Kidney (tissue), 14 donors: Measurements from ENCODE around the gene TRAP1. TPM values are rescaled to one million over a fixed set of nuclear protein-coding genes. Genes with fewer than 3 reads are reported as not detected.

ENCODE experiments used
- DNase-seq, 5 donors: peaks; one replicate each; pipeline ENCODE4 v3.0.0-alpha.2; 2013 to 2020
- FAIRE-seq: peaks from 2 replicates; lab custom pipeline; 2012; peaks lifted over from hg19 to GRCh38; lab: Jason Lieb, UNC
- H3K27ac ChIP-seq, 2 donors: one replicate each; pipeline ENCODE4 v1.7.0; 2013; ENCODE audit warnings: low read depth in 2 of 2, low read length in 2 of 2, inconsistent platforms in 1 of 2
- H3K27me3 ChIP-seq: one replicate; pipeline ENCODE4 v1.7.1; 2013; ENCODE audit warnings: low read length, inconsistent platforms; ENCODE audit not compliant: control insufficient read depth, insufficient read depth
- H3K36me3 ChIP-seq, 3 donors: one replicate each; pipeline versions ENCODE4 v1.7.0 to v1.7.1; 2013; ENCODE audit warnings: low read length in 3 of 3, control low read depth in 1 of 3, inconsistent platforms in 1 of 3; ENCODE audit not compliant: insufficient read depth in 3 of 3, control insufficient read depth in 2 of 3
- H3K4me1 ChIP-seq, 3 donors: one replicate each; pipeline versions ENCODE4 v1.7.0 to v1.7.1; 2013; ENCODE audit warnings: low read length in 3 of 3, inconsistent platforms in 1 of 3, low read depth in 1 of 3; ENCODE audit not compliant: control insufficient read depth in 2 of 3, insufficient read depth in 2 of 3
- H3K4me3 ChIP-seq, 3 donors: one replicate each; pipeline versions ENCODE4 v1.7.0 to v1.8.1; 2013; ENCODE audit warnings: low read length in 3 of 3, control low read depth in 1 of 3, inconsistent platforms in 1 of 3
- H3K9ac ChIP-seq, 3 donors: one replicate each; pipeline versions ENCODE4 v1.7.0 to v1.7.1; 2013; ENCODE audit warnings: low read length in 3 of 3, control low read depth in 1 of 3, inconsistent platforms in 1 of 3
- H3K9me3 ChIP-seq, 3 donors: one replicate each; pipeline versions ENCODE4 v1.7.0 to v1.7.1; 2013; ENCODE audit warnings: low read length in 3 of 3, control low read depth in 1 of 3, inconsistent platforms in 1 of 3; ENCODE audit not compliant: control insufficient read depth in 2 of 3, insufficient read depth in 1 of 3
- CTCF ChIP-seq: IDR thresholded peaks from 3 replicates; pipeline ENCODE4 v1.5.1; 2012; ENCODE audit warnings: mild to moderate bottlenecking, moderate library complexity, borderline replicate concordance; ENCODE audit not compliant: insufficient read depth; ENCODE audit errors: extremely low read depth
- intact Hi-C: fragments of 100-400 bp; cut with DNase I; formaldehyde crosslinking; loops from one replicate; pipeline ENCODE4 v1.11.1; 2022
- polyA plus RNA-seq: library from polyadenylated mRNA; stranded (reverse); fragments of 350-450 nt; fragmentation: Illumina TruSeq; extraction: RNeasy Lipid Tissue Mini Kit (QIAGEN cat#74804); gene quantifications from one replicate; pipeline ENCODE4 v1.2.3, GENCODE V29; 2014; ENCODE audit warnings: low read depth, low replicate concordance; ENCODE audit not compliant: insufficient read depth
- total RNA-seq: library from RNA; stranded (reverse); fragmentation: NEBNext Ultra II Directional; extraction: Animal tissue kit (Norgen Biotek cat#: 25700); gene quantifications from one replicate; pipeline ENCODE4 v1.2.1, GENCODE V29; 2021
- donor health status: control.
- donor health status: control.
- donor health status: control.
- donor health status: control.
- donor health status: control.
- donor health status: DM: yes; HTN: yes; CAD: no.
- donor health status: Normal renal cell carcinoma (clear cell type).

TRAP1 gene
- total and polyA plus RNA-seq, 2 donors from 2014 or later = 86.3 to 88.8 TPM

- Histone ChIP-seq H3K4me3 (no peak overlapping the region), H3K36me3 (no peaks in the 10 kb centered on the region), H3K27ac (no peak overlapping the region), H3K27me3 (no peaks in the 10 kb centered on the region), H3K9ac (no peak overlapping the region), H3K4me1 (peaks cover 0 to 2% (median 0%) of the 10 kb centered on the region in 3 donors), H3K9me3 (no peaks in the 10 kb centered on the region)
- intact Hi-C loops = no loop called here
- FAIRE-seq = no peak
- no peak for DNase-seq
- TF ChIP-seq CTCF = no peak
Measured at GRCh38 chr16:3698941-3699340, 18.4 kb downstream of the TRAP1 start.

GRCh38 chr16:3696425-3697218, 20.7 kb downstream of the TRAP1 start:
- no peak overlapping the region for H3K9ac ChIP-seq
- FAIRE-seq = no peak
- intact Hi-C loops = no loop called here
- H3K27ac ChIP-seq = peak overlapping the region; percentile 14 to 72
- H3K4me1 ChIP-seq = peaks cover 0 to 2% (median 0%) of the 10 kb centered on the region in 3 donors
- H3K27me3 ChIP-seq = no peaks in the 10 kb centered on the region
- H3K9me3 ChIP-seq = no peaks in the 10 kb centered on the region
- DNase-seq = no peak
- H3K4me3 ChIP-seq = peak overlapping the region in 2 of 3 donors; percentile 32 to 51
- TF ChIP-seq CTCF = no peak
- no peaks in the 10 kb centered on the region for H3K36me3 ChIP-seq

GRCh38 chr16:3695610-3696369, 21.5 kb downstream of the TRAP1 start:
- Histone ChIP-seq H3K9me3 (no peaks in the 10 kb centered on the region), H3K27ac (peak overlapping the region; percentile 36 to 72), H3K36me3 (no peaks in the 10 kb centered on the region), H3K27me3 (no peaks in the 10 kb centered on the region), H3K4me1 (peaks cover 0 to 4% (median 0%) of the 10 kb centered on the region in 3 donors), H3K9ac (no peak overlapping the region), H3K4me3 (peak overlapping the region in 2 of 3 donors; percentile 35 to 51)
- TF ChIP-seq CTCF = no peak
- peak in 4 of 5 donors; percentile 34 to 55 (median 48) for DNase-seq
- intact Hi-C loops = no loop called here
- no peak for FAIRE-seq
